Ovary (tissue), 9 donors: Measurements from ENCODE around the gene RHBDD2. TPM values are rescaled to one million over a fixed set of nuclear protein-coding genes. Genes with fewer than 3 reads are reported as not detected.

Experiments used
- DNase-seq, 5 donors: peaks; one replicate each; pipeline ENCODE4 v3.0.0-alpha.2; 2019 to 2020
- H3K27ac ChIP-seq, 2 donors: fragments of 200-600 bp; one replicate each; pipeline versions ENCODE4 v1.5.1 to v1.8.0; 2019 to 2022
- H3K27me3 ChIP-seq: fragments of 200-600 bp; one replicate; pipeline ENCODE4 v1.8.0; 2022
- H3K36me3 ChIP-seq: fragments of 200-600 bp; sonication (generic); one replicate; pipeline ENCODE4 v1.5.1; 2019
- H3K4me1 ChIP-seq: one replicate; pipeline ENCODE4 v1.8.1; 2013; ENCODE audit warnings: mild to moderate bottlenecking, moderate library complexity; ENCODE audit not compliant: insufficient read depth
- H3K4me3 ChIP-seq: fragments of 200-600 bp; sonication (generic); one replicate; pipeline ENCODE4 v1.5.1; 2017
- H3K9me3 ChIP-seq, 2 donors: fragments of 200-600 bp in 1 of 2; sonication (generic) in 1 of 2; one replicate each; pipeline versions ENCODE4 v1.5.1 to v1.8.1; 2013 to 2019; ENCODE audit warnings: mild to moderate bottlenecking in 1 of 2, moderate library complexity in 1 of 2
- EP300 ChIP-seq: sonication (generic); formaldehyde crosslinking; IDR thresholded peaks from one replicate; pipeline ENCODE4 v1.6.1; 2017; ENCODE audit warnings: antibody characterized with exemption
- POLR2A ChIP-seq: fragments of 450-650 bp; IDR thresholded peaks from one replicate; pipeline ENCODE4 v1.6.1; 2017; ENCODE audit warnings: antibody characterized with exemption, mild to moderate bottlenecking, moderate library complexity
- WGBS, 3 donors: extraction: QIAGEN DNeasy Blood & Tissue Kit in 1 of 3; methylation state at CpG; one replicate each; pipeline versions ENCODE4 v1.1.5 to v1.1.7; 2013 to 2017; 5-methylcytosine and 5-hydroxymethylcytosine counted together
- intact Hi-C, 4 donors: fragments of 100-400 bp; cut with DNase I; formaldehyde crosslinking; loops; one replicate each; pipeline versions ENCODE4 v1.11.0 to v1.15.1; 2022 to 2023
- microRNA-seq, 3 donors: library from miRNA; unstranded; fragments of <30 nt; microRNA quantifications; one replicate each; pipeline versions ENCODE4 to v1.2.0, GENCODE V29; 2019 to 2020
- polyA plus RNA-seq, 2 donors: library from polyadenylated mRNA; stranded (reverse); fragments of 200-250 nt in 1 of 2; fragments of 350-450 nt in 1 of 2; fragmentation: Illumina TruSeq in 1 of 2; extraction: RNeasy Lipid Tissue Mini Kit (QIAGEN cat#74804) in 1 of 2; gene quantifications; one replicate each; pipeline ENCODE4 v1.2.3, GENCODE V29; 2013 to 2014
- total RNA-seq, 7 donors: library from RNA; depleted of rRNA in 2 of 7; stranded (reverse); fragments of >200 nt in 2 of 7; fragmentation: NEBNext Ultra II Directional in 3 of 7; extraction: Animal tissue kit (Norgen Biotek cat#: 25700) in 3 of 7; gene quantifications; one replicate each; pipeline versions ENCODE4 v1.1.0 to v1.2.4, GENCODE V29; 2016 to 2023
- TF ChIP-seq, protein P1 (sequence below), 3 donors: fragments of 450-650 bp in 2 of 3; fragments of 200-600 bp in 1 of 3; IDR thresholded peaks; one replicate each; pipeline versions ENCODE4 v1.5.1 to v1.8.0; 2016 to 2022; ENCODE audit warnings: antibody characterized with exemption in 3 of 3, mild to moderate bottlenecking in 1 of 3
- donor health status: DM: no; HTN: no; CAD: no; lungs with moderate emphysema.
- donor health status: DM: no; HTN: no; CAD: no.
- donor health status: Bipolar disorder and iron deficiency.
- donor health status: DM: yes; HTN: yes; CAD: no.
- donor health status: DM: no; HTN: no; CAD: no.
- donor health status: DM: yes; HTN: yes; CAD: no.

RHBDD2 gene
- total and polyA plus RNA-seq, 9 donors, result 26.6 to 99.3 (median 70.0) TPM

DNA sequence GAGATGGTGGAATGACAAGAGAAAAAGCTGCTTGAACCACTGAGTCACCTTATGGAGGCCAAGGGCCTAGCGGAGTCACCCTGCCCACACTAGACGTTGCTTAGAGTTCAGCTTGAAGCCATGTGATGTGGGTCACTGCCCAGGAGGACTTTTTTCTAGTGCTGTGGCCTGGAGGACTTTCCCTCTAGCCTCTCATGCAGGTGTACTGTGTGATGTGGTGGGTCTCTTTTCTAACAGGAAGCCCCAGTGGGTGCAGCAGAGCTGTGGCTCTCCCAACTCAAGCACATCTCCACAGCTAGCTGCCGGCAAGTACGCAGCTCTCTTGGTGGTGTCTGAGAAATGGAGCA lies 49.7 kb downstream of the RHBDD2 start:
- WGBS, 3 donors, result 87 to 91% (median 89%) methylated on average over 4 of the region's 4 CpGs
- Histone ChIP-seq H3K36me3 (no peaks in the 10 kb centered on the region), H3K27ac (no peak overlapping the region), H3K9me3 (no peaks in the 10 kb centered on the region), H3K4me3 (no peak overlapping the region), H3K4me1 (peaks cover 9% of the 10 kb centered on the region), H3K27me3 (no peaks in the 10 kb centered on the region)
- TF ChIP-seq, protein P1, sequence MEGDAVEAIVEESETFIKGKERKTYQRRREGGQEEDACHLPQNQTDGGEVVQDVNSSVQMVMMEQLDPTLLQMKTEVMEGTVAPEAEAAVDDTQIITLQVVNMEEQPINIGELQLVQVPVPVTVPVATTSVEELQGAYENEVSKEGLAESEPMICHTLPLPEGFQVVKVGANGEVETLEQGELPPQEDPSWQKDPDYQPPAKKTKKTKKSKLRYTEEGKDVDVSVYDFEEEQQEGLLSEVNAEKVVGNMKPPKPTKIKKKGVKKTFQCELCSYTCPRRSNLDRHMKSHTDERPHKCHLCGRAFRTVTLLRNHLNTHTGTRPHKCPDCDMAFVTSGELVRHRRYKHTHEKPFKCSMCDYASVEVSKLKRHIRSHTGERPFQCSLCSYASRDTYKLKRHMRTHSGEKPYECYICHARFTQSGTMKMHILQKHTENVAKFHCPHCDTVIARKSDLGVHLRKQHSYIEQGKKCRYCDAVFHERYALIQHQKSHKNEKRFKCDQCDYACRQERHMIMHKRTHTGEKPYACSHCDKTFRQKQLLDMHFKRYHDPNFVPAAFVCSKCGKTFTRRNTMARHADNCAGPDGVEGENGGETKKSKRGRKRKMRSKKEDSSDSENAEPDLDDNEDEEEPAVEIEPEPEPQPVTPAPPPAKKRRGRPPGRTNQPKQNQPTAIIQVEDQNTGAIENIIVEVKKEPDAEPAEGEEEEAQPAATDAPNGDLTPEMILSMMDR (IDR thresholded peaks at IDR 0.05), result no peak
- TF ChIP-seq POLR2A (no peak), EP300 (no peak)
- no peak for DNase-seq
- intact Hi-C loops, result no loop called here

DNA sequence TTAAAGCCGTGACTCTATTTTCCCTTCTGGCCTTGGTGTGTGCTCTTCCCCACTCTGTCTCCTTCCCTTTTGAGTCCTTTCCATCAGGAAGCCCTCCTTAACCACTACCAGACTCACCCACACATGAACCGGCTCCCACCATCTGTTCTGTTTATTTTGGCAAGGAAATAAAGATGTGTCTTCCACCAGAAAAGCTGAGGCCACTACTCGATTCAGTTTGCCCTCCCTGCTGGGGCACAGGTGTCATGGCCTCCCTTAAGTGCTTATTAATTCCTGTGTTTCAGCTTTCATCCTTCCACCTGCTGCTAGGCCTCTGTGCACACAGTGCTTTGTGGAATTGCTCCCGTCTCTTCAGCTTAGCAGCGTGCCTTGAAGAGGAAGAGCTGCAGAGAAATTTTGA lies 52.8 kb downstream of the RHBDD2 start:
- no peaks in the 10 kb centered on the region for H3K27me3 ChIP-seq
- H3K4me3 ChIP-seq, result no peak overlapping the region
- 37 to 53% (median 43%) methylated on average over 5 of the region's 5 CpGs for WGBS, 3 donors
- peaks cover 5% of the 10 kb centered on the region for H3K4me1 ChIP-seq
- DNase-seq, result no peak
- TF ChIP-seq EP300 (no peak), POLR2A (no peak)
- TF ChIP-seq, protein P1 (IDR thresholded peaks at IDR 0.05), result no peak
- intact Hi-C loops, result no loop called here
- no peak overlapping the region for H3K27ac ChIP-seq
- H3K36me3 ChIP-seq, result no peaks in the 10 kb centered on the region
- H3K9me3 ChIP-seq, result no peaks in the 10 kb centered on the region

DNA sequence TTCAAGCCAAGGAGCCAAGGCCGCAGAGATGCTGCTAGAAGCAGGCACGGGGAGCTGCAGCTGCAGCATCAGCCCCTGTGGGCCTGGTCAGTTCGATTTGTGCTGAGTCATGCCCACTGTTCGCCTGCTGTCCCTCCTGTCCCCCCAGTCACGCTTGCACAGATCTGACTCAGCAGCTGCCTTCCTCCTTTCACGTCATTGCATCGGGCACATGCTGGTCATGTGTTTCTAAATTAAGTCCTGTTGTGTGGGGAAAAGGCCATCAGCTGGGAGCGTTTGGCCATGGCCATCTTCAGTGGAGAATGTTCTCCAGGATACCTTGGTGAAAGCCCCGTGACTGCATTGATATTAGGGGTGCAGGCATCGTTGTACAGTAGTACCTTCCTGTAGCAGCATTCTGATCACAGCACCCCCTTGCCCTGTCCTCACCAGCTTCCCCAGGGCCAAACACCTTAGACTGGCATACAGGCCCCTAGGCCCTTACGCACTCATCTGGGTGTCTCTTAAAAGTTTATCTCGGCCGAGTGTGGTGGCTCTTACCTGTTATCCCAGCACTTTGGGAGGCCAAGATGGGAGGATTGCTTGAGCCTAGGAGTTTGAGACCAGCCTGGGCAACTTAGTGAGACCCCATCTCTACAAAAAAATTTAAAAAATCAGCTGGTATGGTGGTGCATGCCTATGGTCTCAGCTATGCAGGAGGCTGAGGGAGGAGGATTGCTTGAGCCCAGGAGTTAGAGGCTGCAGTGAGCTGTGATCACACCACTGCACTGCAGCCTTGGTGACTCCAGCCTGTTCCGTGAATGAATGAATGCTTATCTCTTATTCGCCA lies 59.3 kb downstream of the RHBDD2 start:
- 61 to 76% (median 64%) methylated on average over 15 of the region's 15 CpGs for WGBS, 3 donors
- TF ChIP-seq EP300, result no peak
- TF ChIP-seq, protein P1 (IDR thresholded peaks at IDR 0.05), result no peak
- no peak for TF ChIP-seq POLR2A
- intact Hi-C loops, result no loop called here
- H3K4me1 ChIP-seq, result peaks cover 7% of the 10 kb centered on the region
- no peaks in the 10 kb centered on the region for H3K9me3 ChIP-seq
- peak; percentile 37 to 50 (median 45) for DNase-seq
- H3K27me3 ChIP-seq, result no peaks in the 10 kb centered on the region
- no peak overlapping the region for H3K4me3 ChIP-seq
- no peak overlapping the region for H3K27ac ChIP-seq
- H3K36me3 ChIP-seq, result no peaks in the 10 kb centered on the region

Small RNAs within 50 kb of the gene (microRNA-seq; reads per million reads assigned to microRNA genes)
- gene MIR4651, result 0 to 0.63 (median 0.38) reads per million in 3 donors

Other genes starting within 250 kb of the RHBDD2 start
- 10 to 100 TPM in 6 of 7 donors, 1 to 10 TPM in 1; 9.4 to 27.0 (median 16.8) TPM for gene HIP1, start 140.1 kb upstream of the RHBDD2 start, total RNA-seq
- gene HIP1, start 140.1 kb upstream of the RHBDD2 start, polyA plus RNA-seq, result 10 to 100 TPM; 11.3 to 31.4 TPM
- gene CCL26, start 106.8 kb upstream of the RHBDD2 start, total RNA-seq, result 10 to 100 TPM in 1 of 7 donors, 1 to 10 TPM in 6; 2.6 to 13.0 (median 7.6) TPM
- gene CCL26, start 106.8 kb upstream of the RHBDD2 start, polyA plus RNA-seq, result 10 to 100 TPM in 1 of 2 donors, 1 to 10 TPM in 1; 9.8 to 43.0 TPM
- under 1 TPM in 1 of 7 donors, not detected in 6; 0.45 TPM for gene CCL24, start 65.2 kb upstream of the RHBDD2 start, total RNA-seq
- 1 to 10 TPM in 1 of 2 donors, under 1 TPM in 1; 0.48 to 1.1 TPM for gene CCL24, start 65.2 kb upstream of the RHBDD2 start, polyA plus RNA-seq
- 100 to 1,000 TPM in 6 of 7 donors, 10 to 100 TPM in 1; 91.2 to 191 (median 148) TPM for gene POR, start 36.1 kb downstream of the RHBDD2 start, total RNA-seq
- gene POR, start 36.1 kb downstream of the RHBDD2 start, polyA plus RNA-seq, result 100 to 1,000 TPM in 1 of 2 donors, 10 to 100 TPM in 1; 71.8 to 144 TPM
- gene TMEM120A, start 115.6 kb downstream of the RHBDD2 start, total RNA-seq, result 100 to 1,000 TPM in 3 of 7 donors, 10 to 100 TPM in 4; 44.4 to 140 (median 89.5) TPM
- gene TMEM120A, start 115.6 kb downstream of the RHBDD2 start, polyA plus RNA-seq, result 100 to 1,000 TPM; 114 to 170 TPM
- 10 to 100 TPM; 15.7 to 37.4 (median 26.5) TPM for gene STYXL1, start 169.0 kb downstream of the RHBDD2 start, total RNA-seq
- 10 to 100 TPM; 32.0 to 39.9 TPM for gene STYXL1, start 169.0 kb downstream of the RHBDD2 start, polyA plus RNA-seq
- 100 to 1,000 TPM in 4 of 7 donors, 10 to 100 TPM in 3; 38.4 to 124 (median 109) TPM for gene MDH2, start 169.1 kb downstream of the RHBDD2 start, total RNA-seq
- 10 to 100 TPM; 65.7 to 84.5 TPM for gene MDH2, start 169.1 kb downstream of the RHBDD2 start, polyA plus RNA-seq